Activated naive CD4-positive, alpha-beta T cell treated with anti-CD3 and anti-CD28 coated beads, Interleukin-2, amount 50 U/mL, for 72 hours (primary cell): ENCODE data around the gene POMP. TPM values are rescaled to one million over a fixed set of nuclear protein-coding genes. Genes with fewer than 3 reads are reported as not detected.
A peak's percentile ranks its signal among the peaks of the same experiment; 100 is the strongest.

Experiments
- ATAC-seq, 2 donors: fragments of 150-1000 bp; cut with Tn5 transposase; 2 replicates each; pipeline ENCODE4 v1.10.0; 2021; ENCODE audit warnings: mild to moderate bottlenecking in 2 of 2, moderate library complexity in 2 of 2
- DNase-seq, 2 donors: peaks; one replicate each; pipeline ENCODE4 v3.0.0; 2021 to 2022; ENCODE audit warnings: low spot score in 2 of 2
- H3K27ac Mint-ChIP-seq, 2 donors: one replicate each; pipeline ENCODE4 v1.8.0; 2022; ENCODE audit warnings: mild to moderate bottlenecking in 2 of 2, mixed read lengths in 2 of 2
- H3K36me3 Mint-ChIP-seq, 2 donors: one replicate each; pipeline ENCODE4 v1.8.0; 2022; ENCODE audit warnings: mixed read lengths in 2 of 2
- H3K9me3 Mint-ChIP-seq, 2 donors: one replicate each; pipeline ENCODE4 v1.8.0; 2022; ENCODE audit warnings: mixed read lengths in 2 of 2
- total RNA-seq, 2 donors: library from RNA; stranded (reverse); gene quantifications; one replicate each; pipeline ENCODE4 v1.2.3, GENCODE V29; 2022

Gene POMP
- total RNA-seq, 2 donors from 2014 or later: 101 to 110 TPM

DNA sequence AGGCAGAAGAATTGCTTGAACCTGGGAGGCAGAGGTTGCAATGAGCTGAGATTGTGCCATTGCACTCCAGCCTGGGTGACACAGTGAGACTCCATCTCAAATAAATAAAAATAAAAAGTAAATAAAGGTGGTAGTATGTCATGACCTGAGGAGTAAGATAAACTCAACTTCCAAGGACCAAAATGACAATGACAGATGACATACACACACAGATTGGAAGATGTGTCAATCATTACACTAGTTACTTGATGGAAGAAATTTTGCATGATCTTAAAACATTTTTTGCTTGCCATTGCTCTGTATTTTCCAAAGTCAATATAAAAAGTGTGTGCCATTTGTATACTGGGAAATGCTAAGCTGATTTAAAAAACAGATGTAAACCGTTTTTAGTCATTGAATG lies 55.7 kb downstream of the POMP start:
- Mint-ChIP-seq H3K36me3 (peaks cover 5 to 6% of the 10 kb centered on the region in 2 donors), H3K9me3 (no peaks in the 10 kb centered on the region), H3K27ac (no peak overlapping the region)
- ATAC-seq: no peak
- DNase-seq: no peak

DNA sequence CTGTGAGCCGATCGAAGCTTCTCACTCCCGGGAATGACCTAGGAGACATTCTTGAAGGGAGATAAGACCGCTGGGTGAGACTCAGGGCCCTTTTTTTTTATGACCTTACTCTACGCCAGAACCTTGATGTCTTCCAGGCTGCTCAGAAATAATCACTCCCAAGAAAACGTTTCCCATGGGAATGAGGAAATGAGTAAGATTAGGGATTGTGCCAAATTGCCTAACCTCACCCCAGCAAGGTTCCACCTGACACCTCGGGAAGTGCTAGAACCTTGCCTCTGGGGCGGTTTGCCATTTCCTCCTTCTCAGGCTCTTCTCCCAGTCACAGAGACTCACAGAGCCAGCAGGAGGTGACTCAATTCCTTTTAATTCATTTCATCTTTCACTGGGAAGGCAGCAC lies 57.6 kb downstream of the POMP start:
- H3K36me3 Mint-ChIP-seq: peaks cover 0 to 6% of the 10 kb centered on the region in 2 donors
- ATAC-seq: no peak
- DNase-seq: no peak
- no peak overlapping the region for H3K27ac Mint-ChIP-seq
- H3K9me3 Mint-ChIP-seq: no peaks in the 10 kb centered on the region

DNA sequence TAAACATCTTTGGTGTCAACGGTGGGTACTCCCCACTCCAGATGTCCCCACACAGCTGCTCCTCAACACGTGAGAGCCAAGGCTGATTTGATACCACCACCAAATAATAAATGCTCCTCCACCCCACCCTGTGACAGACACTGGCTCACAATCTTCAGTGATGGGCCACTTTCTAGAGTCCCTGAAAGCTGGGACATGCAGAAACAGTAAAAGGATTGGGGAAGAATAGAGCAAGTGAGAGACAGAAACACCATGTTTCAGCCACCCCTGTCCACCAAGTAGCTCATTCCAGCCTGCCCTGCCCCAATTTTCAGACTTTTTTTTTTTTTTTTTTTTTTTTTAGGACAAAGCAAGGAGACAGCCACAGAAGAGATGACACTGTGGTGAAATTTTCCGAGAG lies 58.2 kb downstream of the POMP start:
- no peak for DNase-seq
- no peaks in the 10 kb centered on the region for H3K9me3 Mint-ChIP-seq
- H3K36me3 Mint-ChIP-seq: peaks cover 0 to 6% of the 10 kb centered on the region in 2 donors
- peak overlapping the region in 1 of 2 donors; percentile 81 for H3K27ac Mint-ChIP-seq
- ATAC-seq: no peak

DNA sequence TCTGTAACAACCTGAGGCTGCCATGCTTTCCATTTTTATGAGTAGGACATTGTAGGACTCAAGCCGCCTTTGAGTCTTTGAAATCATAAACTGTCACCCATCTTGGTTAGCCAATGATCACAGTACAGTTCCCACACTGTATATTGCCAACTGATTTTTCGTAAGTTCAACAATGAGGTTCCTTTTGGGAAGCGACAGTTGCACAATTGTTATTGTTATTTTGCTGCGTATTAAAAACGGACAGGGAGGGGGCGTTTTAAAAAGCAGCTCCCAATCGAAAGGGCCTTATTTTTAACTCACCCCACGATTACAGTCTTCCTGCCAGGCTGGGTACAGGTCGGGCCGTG lies 59.2 kb downstream of the POMP start:
- DNase-seq (no peak), ATAC-seq (no peak)
- H3K27ac Mint-ChIP-seq: peak overlapping the region; percentile 81 to 84
- H3K9me3 Mint-ChIP-seq: no peaks in the 10 kb centered on the region
- H3K36me3 Mint-ChIP-seq: peaks cover 0 to 1% of the 10 kb centered on the region in 2 donors

DNA sequence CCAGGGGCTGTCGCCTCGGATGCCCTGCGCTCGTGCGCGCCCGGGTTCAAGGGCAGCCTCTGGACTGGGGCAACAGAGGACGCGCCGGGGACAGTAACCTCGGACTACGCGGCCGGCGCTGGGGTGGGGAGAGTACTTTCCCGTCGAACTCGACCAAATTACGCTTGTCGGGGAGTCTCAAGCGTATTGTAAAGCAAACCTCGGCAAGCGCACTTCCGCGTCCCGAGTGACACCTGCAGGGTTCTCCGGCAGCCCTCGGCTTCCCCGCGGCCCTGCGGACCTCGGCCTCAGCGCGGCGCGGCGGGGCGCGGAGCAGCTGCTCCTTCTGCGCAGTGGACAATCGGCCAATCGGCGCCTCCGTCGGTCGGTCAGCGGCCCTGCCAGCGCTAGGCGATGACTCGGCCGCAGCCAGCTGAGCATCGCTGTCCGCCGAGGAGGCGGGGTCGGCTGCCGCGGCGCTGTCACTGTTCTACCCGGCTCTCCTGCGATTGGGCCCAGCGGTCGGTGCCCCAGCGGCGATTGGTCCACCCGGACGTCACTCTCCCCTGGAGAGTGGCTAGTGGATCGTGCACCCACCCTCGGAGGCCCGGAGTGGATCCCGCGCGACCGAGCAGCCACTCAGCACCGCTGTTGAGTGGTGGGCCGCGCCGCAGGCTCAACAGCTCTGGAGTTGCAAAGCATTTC lies 59.8 kb downstream of the POMP start, which contains the start of gene SLC46A3:
SLC46A3 (minus strand) TSS at position 428 of the 684 bp plus-strand sequence. CDS start 972 bp downstream, outside the sequence.
- Mint-ChIP-seq H3K27ac (peak within 1 kb of the TSS; percentile 81 to 95), H3K9me3 (no peaks in the 10 kb centered on the region)

DNA sequence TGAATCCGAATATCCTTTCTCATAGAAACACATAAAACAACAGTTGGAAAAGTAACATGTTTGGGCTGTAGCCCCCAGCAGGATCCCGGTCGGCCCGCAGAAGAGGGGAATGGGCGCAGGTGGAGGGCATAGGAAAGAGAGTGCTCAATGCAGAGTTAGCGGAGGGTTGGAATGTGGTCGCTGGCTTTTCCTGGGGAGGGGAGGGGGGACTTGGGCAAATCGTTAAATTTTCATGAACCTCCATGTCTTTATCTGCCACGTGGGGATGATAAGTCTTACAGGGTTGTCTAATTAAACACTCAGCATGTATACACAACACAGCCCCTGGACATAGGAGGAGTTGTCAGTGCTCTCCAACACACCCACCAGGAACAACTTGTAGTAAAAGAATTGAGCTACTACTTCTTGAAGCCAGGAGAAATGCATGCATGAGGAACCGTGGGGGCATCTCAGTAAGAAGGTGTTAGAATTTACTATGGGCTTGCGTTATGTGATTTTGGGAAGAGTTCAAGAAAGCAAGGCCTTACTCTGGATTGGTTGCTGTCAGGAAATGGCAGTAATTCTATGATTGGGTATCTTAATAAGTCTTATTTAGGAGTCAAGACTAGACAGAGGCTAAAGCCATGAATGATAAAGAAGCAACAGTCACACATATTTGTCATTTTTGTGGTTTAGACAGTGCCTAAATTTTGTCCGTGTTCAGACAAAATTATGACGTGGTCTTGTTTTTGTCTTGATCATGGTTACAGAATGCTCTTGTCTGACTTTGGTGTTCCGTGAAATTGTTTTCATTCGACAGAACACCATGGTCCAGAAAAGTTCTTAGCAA lies 60.5 kb downstream of the POMP start:
- no peaks in the 10 kb centered on the region for H3K9me3 Mint-ChIP-seq
- no peaks in the 10 kb centered on the region for H3K36me3 Mint-ChIP-seq
- H3K27ac Mint-ChIP-seq: peak overlapping the region; percentile 81 to 95
- ATAC-seq (no peak), DNase-seq (no peak)

More for the DNA sequence above, 59.8 kb downstream of the POMP start, which contains the start of gene SLC46A3:
- H3K36me3 Mint-ChIP-seq: no peaks in the 10 kb centered on the region
- peak; percentile 99 to 100 for ATAC-seq
- peak; percentile 95 to 99 for DNase-seq

DNA sequence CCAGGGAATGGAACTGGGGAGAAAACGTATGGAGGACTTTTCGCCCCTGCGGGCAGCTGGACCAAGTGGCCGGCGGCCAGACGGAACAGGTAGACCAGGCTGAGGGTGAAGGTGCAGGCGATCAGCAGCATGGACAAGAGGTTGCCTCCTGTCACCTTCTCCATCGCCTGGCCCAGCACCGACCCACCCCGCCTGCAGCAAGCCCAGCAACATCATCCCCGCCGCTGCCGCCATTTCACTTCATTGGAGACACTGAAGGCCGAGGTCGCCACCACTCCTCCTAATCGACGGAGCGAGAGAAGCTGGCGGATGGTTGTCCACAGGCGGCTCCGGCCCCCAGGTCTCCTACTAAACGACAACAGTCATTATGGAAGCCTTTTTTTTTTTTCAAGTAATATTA lies 64.9 kb downstream of the POMP start:
- Mint-ChIP-seq H3K27ac (no peak overlapping the region), H3K36me3 (no peaks in the 10 kb centered on the region), H3K9me3 (no peaks in the 10 kb centered on the region)
- no peak for ATAC-seq
- no peak for DNase-seq

DNA sequence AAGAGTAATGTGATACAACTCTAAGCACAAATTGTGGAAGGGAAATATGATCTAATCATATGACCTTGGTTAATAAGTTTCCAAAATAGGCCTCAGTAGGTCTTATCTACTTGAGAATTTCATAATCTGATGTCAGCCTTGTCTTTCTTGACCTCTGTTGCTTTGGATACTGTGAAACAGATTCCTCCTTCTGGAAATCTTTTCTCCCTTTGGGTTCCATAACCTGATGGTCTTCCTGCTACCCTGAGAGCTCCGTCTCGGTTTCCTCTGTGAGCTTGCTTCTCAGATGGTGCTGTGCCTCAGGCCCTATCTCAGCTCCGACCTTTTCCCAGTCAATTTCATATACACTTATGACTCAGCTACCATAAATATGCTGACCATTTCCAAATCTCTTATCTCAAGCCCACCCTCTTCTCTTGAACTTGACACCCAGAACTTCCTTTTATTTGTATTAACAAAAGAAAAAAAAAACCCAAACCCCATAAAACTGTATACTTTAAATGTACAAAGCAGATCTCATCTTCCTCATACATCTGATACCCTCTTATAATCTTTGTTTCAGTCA lies 66.2 kb downstream of the POMP start:
- Mint-ChIP-seq H3K27ac (no peak overlapping the region), H3K36me3 (no peaks in the 10 kb centered on the region), H3K9me3 (no peaks in the 10 kb centered on the region)
- ATAC-seq (no peak), DNase-seq (no peak)

Other genes starting within 250 kb of the POMP start
- 10 to 100 TPM in 1 of 2 donors, 1 to 10 TPM in 1; 4.0 to 25.5 TPM for gene FLT1, start 164.0 kb upstream of the POMP start, total RNA-seq
- 1 to 10 TPM; 2.1 to 2.9 TPM for gene SLC46A3, start 59.8 kb downstream of the POMP start, total RNA-seq
- not detected for gene MTUS2, start 161.2 kb downstream of the POMP start, total RNA-seq